Activated T-cell treated with anti-CD3 and anti-CD28 coated beads for 4 hours (primary cell): ENCODE results near the gene PTCH1.

Source experiments
- DNase-seq: peaks from one replicate; pipeline ENCODE4 v3.0.0-alpha.2; 2020

Gene PTCH1

DNA sequence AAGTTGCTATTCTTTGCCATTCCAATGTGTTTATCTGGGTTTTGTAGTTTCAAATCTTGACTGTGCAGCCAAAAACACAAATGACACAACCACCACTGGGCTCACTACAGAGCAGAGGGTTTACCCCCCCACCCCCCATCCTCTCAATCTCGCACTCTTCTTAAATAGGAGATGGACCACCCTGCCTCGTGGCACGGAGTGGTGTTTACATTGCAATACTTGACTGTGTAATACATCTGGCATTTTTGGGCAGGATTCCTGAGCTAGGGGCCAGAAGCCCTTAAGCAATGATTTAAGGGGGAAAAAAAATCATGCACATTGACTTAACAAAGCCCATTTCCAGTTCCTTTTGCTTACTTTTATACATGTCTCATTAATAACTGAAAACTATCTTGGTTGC lies 19.0 kb downstream of the PTCH1 start:
- no peak for DNase-seq

DNA sequence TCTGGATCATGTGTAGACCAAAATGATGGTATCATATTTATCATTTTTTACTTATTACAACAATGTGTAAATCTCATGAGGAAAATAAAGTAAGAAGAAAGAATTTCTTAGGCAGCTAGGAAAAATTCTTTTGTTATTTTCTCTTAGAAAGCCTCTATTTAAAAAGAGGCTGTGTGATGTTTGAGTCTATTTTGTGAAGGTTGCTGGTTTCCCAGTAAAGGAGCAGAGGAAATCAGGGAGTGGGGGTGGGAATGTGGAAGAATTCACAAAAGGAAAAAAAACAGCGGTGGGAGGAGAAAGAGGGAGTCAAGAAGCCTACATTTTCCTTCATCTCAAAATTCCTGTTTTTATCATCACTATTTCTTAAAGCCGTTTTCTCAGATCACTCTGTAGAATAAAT lies 20.1 kb downstream of the PTCH1 start:
- no peak for DNase-seq

DNA sequence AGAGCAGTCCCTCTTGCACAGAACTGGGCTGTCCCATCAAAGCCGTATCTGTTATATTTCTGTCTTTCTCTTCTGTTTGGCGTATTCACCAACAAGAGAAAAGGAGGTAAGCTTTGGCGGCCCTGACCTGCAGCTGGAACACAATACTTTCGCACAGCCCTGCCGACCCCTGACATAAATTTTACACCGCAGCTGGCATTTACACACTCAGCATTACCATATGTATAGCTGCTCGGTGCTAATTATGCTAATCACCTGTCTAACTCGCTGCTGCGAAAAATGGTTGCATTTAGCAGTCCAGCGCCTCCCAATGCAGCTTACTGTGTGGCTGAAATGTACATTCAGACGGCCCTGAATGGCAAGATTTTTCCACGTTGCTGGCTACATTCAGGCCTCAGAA lies 20.8 kb downstream of the PTCH1 start:
- no peak for DNase-seq

DNA sequence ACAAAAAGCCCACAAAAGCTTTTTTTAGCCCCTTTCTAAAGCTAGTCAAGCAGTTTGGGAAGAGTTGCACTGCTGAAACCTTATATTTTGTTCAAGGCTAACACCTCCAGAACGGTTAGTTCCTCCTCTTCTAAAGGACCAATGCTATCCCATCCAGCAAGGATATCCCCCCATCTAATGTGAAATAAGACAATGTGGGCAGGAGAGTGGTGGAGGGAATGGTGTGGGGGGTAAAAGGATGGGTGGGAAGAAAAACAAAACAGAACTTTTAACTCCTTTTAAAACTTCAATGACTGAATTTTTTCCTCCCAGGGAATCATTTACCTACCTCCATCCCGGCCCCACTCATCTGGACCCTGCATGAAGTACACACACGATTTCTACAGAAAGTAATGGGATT lies 21.2 kb downstream of the PTCH1 start:
- DNase-seq: no peak

DNA sequence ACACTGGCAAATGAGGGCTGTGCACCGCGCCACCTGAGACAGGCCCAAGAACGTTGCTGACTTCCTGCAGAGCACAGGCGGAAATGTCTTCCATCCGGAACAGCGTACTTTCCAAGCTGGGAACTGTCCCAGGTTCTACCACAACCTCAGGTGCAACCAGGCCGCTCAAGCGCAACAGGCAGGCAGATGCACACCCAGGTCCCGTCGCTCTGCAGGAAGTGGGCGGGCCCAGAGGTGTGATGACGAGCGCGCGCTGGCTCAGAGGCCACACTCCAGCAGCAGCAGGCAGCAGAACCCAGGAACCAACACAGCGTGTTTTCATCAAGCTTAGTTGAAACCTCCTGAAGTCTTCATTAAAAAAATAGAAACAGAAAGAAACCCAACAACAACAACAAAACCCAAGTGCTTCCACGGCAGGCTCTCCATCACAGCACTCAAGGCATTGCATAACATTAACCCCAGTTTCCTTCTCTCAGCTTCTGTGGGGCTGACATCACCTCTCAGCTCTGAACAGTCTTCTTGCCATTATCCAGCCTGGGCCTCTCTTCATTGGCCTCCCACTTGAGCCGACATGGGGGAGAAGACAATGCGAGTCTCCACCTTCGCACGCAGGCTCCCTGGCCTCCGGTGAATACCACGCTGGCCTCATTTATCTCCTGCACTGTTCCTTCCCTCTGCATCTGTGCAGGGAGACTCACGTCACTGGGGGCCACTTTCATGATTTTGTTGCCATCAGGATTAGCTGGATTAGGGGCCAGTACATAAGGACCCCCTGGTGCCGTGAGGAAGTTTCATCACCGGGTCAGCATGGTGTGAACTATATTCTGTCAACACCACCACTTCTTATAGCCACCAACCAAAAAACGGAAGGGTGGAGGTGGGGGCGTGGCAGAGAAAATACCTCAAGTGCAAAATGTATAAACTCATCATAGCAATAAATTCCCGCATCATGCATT lies 22.1 kb downstream of the PTCH1 start:
- DNase-seq: peak; percentile 76

DNA sequence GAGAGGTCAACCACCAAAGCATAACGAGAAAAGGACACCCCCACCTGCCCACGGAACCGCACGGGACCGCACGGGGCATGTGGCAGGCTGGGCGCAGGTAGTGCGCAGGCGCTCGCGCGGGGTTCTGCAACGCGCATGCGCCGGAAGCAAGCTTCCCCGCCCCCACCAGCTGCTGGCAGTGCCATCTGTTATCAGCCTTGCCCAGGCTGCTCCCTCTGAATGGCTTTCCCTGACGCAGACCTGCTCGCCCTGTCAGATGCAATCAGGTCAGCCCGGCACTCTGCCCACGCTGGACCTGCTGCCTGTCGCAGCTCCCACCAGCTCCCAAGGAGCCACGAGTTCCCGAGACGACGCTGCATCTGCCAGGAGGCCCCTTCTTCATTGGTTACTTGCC lies 22.8 kb downstream of the PTCH1 start:
- peak; percentile 31 for DNase-seq

DNA sequence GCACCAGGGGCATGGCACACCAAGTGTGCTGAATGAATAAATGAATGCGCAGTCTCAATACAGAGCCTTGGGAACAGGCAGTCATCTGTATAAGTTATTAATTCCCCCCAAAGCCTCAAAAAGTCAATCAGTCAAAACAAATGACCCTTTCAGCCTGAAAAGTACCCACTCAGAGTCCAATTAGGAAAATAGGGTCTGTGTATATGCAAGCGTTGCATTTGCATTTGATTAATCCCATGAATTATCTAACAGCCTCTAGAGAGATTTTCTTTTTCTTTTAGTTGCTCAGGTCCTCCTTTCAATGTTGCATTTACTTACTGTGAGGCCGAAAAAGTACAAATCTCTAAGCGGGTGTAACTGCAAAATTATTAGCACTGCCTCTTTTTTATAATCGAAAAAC lies 23.4 kb downstream of the PTCH1 start:
- DNase-seq: no peak

DNA sequence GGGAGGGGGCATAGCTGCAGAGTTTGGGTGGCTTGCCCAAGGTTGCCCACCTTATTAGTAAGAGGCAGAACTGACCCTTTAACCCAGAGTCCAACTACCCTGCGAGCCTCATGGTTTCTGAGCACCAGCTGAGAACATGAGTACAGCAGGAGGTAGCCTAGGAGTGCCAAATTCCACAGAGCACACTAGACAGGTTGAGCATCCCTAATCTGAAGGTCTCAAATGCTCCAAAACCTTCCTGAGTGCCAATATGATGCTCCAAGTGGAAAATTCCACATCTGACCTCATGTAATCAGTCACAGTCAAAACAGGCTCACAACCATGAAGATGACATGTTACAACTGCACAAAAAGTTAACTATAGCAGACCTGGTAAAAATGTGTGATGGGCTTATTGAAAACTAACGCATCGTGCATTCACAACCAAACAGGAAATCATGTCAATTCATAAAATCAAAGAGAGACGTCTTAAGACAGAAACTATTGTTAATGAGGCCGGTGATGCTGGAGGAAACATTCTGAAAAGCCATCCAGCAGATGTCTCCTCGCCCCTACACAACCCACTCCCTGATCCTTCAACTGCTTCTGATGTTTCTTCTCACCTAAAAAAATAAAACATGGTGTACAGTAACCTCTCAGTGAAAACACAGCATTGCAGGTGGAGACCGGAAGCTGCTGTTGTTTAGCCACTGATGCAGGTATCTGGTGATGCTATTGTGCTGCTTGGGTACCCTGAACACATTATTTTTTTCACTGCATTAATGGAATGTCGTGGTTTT lies 25.0 kb downstream of the PTCH1 start:
- no peak for DNase-seq

DNA sequence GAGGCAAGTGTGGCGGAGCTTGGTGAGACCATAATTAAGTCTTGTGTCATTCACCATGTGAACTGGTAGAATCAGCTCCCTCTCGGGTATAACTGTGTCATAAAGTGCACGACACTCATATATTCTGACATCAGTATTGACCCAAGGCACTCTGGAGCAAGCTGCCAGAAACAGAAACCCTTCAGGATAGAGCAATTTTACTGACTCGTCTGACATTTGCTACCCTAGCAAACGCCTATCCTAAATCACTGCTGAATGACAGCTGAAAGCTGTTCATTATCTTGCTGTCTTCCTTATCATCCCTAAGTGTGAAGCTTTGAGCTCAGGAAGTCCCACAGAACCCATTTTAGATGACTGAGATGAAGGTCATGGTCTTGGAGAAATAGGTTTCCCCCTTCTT lies 27.8 kb downstream of the PTCH1 start:
- DNase-seq: no peak

DNA sequence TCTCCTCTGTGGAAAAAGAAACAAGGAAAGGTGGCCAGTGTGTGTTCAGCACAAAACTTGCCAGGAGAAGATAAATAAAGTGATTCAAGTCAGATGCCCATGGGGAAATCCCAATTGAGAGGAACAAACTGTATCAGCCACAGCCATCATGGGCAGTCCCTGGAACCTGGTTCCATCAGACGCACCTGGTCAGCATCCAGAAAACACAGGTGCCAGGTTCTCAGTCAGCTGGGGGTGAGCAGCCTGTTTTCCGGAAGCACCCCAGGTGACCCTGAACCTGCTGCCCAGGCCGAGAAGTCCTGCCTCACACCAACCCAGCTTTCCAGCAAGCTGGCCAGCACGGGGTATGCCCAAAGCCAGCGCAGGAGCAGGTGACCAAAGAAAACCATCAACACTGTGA lies 30.5 kb downstream of the PTCH1 start:
- DNase-seq: no peak

DNA sequence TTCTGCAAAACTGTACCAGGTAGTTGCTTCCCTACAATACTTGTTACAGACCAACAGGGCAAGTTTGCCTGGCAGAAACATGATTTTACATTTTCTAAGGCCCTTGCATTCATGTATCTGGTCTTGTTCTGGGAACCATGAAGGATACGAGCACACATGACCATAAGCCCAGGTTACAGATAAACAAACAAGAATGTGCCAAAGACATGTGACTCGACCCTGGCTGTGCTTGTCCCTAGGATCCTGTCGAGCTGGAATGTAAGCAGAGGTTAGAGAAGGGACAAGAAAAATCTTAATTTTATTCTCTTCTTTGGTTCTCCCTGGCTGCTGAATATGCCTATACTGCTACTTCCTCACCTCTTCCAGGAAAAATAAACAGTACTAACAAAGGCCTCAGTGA lies 32.5 kb downstream of the PTCH1 start:
- no peak for DNase-seq

DNA sequence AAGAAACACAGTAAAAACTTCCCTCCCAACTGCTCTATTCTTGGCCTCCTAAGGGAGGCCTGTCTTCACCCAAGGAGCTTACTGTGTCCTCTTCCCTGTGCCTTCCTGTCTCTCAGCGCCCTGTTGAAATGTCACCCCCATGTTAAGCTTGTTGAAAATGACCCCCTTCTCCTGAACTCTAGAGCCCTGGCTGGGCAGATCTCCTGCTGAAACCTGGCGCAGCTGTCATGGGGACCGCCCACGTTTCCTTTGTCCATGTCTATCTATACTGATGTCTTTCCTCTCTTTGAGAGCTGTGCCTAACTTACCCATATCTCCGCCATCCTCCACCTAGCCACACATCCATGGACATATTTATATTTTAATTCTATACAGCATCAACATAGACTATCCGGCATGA lies 33.3 kb downstream of the PTCH1 start:
- no peak for DNase-seq

DNA sequence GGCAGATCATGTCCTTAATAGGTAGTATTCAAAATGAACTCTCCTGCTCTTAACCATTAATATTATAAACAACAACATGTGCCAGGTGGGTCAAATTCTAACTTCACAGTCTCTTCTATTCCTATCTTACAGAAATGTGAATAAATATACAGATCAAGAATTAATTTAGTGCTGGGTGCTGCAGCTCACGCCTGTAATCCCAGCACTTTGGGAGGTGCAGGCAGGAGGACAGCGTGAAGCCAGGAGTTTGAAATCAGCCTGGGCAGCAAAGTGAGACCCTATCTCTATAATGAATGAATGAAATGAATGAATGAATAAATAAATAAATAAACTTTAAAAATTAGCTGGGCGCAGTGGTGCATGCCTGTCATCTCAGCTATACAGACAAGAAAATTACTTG lies 34.1 kb downstream of the PTCH1 start:
- DNase-seq: no peak

DNA sequence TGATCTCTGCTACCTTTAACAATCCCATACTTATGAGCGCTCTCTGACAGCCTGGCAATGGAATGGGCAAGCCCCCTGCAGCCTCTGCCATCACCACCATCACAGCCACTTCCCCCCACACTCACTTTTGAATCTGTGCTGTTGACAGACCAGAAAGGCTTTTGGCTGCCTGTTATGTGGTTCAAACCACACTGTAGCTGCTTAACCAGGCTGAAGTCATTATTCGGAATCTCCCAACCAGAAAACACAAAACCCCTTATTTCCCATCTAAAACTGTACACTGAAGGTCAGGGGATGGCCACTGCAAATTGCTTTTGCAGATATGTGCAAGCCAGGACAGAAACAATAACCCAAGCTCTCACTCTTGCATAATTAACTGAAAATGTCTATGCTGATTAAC lies 35.8 kb downstream of the PTCH1 start:
- no peak for DNase-seq

DNA sequence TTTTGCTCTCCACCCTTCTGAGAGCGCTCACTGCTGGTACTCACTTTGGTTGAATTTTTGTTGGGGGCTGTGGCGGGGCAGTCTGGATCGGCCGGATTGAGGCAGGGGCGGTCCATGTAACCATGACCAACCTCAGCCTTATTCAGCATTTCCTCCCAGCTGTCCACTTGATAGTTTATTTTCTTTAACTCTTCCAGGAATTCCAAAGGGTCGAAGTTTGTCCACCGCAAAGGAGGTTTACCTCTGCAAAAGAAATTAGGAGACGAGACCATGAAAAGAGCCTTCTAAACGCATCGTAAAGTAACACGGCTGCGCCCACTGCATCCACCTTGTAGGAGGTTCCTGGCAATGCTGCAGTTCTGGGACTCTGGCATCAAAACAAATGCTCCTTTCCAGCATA lies 36.4 kb downstream of the PTCH1 start:
- no peak for DNase-seq

DNA sequence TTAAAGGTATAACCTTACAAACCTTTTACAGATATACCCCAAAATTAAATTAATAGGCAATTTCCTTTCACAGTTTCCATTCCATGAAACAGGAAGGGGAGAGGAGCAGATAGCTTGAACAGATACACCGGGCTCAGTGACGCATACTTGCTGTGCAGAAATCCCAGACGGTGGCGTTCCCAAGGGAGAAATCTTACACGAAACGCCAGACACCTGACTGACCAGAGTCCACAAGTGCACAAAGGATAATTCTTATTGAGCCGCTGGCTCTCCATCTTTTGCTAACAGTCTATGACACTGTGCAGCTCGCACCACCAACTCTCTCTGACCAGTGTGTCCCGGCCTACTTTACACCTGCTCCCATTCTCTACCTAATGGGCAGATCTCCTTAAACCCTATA lies 37.4 kb downstream of the PTCH1 start:
- no peak for DNase-seq

DNA sequence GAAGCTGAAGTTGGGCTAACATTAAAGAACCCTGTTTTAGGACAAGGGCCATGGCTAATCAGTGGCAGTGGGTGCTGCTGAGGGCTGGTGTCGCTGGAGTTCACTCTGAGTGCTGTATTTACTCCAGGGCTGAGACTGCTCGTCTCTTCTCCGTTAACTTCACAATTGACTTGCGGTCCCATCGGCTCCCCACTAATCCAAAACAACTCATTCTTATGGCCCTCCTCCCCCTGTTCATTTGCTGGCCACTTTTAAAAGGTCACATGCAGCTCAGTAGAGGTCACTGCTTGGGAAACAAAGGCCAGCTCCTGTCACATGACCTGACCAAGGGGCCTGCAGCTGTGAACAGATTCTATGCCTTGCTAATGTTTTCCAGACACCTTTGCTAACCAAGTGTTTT lies 38.4 kb downstream of the PTCH1 start:
- DNase-seq: no peak

DNA sequence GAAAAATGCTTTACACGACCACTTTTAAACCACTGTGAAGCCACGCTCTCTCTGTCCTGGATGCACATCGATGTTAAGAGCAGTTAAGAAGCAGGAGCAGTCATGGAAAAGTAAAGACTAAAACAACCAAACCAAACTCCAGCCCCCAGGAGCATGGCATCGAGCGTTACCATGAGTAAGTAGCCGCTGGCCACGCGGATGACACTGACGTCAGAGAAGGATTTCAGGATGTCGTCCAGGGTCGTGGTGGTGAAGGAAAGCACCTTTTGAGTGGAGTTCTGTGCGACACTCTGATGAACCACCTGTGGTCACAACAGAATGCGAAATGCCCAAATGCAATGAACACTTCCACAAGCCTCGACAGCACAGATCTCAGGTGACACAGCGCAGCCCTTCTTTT lies 38.9 kb downstream of the PTCH1 start:
- no peak for DNase-seq

DNA sequence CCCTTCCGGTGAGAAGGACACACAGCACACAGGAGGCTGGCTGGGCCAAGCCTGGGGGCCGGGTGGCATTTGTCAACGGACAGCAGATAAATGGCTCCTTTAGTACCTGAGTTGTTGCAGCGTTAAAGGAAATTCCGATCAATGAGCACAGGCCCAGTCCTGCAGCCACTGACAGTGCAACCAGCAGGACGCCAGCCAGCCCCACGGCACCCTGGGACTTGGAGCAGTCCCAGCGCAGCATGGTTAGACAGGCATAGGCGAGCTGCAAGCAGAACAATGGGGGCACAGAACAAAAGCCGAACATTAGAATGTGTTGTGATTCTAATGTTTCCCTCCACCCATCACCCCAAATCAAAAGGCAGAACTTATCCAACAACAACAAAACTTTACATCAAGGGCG lies 39.3 kb downstream of the PTCH1 start:
- DNase-seq: no peak

DNA sequence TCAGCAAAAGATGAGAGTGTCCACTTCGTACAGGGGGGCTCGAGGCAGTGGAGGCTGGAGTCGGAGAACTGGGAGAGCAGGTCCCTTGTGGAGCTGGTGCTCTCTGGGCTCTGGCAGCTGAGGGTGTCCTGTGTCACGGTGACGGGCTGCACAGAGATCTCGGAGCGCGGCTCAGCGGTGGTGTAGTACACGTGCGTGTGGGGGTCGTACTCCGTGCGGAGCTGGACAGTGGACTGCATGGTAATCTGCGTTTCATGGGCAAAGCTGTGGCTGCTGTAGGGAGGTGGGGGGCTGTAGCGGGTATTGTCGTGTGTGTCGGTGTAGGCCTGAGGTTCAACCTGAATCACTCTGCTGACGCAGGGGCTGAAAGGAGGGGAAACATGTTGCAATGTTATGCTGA lies 48.0 kb downstream of the PTCH1 start:
- no peak for DNase-seq

DNA sequence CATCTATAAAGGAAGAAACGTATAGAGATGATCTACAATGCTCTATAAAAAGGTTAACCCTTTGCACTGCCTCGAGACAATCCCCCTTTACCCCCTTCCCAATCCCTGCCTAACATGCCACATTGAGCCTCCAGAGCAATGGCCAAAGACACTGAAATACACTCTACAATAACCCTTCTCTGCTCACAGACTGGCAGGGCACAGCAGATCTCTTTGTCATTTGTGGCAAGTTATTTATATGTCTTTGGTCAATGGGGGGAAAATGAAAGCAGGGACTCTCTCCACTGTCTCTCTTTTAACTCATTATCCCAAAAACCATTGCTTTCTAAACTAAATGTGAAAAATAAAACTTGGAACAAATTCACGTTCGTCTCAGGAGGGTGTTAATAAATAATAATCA lies 51.7 kb downstream of the PTCH1 start:
- no peak for DNase-seq

DNA sequence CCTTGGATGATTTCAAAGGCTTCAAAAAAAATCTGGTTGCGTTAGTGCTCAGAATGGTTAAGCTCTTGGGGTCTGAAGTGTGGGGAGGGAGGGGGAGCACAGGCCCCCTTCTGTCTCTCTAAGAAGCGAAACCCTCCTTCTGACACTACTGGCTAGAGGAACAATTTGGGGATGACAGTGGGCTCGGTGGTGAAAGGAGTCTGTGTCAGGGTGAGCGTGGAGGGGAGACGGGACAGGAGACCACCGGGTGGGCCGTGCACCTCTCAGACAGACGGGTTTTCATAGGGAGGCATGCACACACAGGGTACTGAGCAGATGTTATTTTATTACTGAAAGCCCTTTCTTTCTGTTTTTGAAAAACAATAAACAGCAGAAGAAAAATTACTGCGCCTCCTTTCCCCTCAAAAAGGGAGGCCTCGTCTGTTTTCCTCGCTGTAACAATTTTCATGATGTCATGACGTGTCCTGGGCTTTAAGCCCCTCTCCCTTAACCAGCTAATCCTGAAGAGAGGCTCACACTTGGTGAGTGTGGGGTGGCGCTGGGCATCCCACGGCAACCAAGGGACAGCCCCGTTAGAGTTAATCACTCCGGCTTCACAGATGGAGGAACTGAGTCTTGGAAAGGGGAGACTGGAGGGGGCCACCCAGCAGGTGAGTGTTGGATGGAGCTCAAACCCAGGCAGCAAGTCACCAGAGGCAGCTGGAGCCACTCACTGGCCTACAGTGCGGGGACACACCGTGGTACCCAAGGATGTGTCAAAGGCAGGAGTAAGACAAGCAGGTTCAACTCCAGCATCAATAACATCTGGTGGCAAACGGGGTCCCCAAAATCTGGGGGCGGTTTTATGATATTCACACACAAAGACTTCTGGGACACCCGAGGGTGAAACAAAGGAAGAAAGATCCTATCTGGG lies 53.4 kb downstream of the PTCH1 start:
- no peak for DNase-seq
